Aorta (tissue), 5 donors: ENCODE data around the gene YTHDF1. TPM values are rescaled to one million over a fixed set of nuclear protein-coding genes. Genes with fewer than 3 reads are reported as not detected.

Experiments used
- ATAC-seq: fragments of 200-7000 bp; cut with Tn5 transposase; one replicate; pipeline ENCODE4 v1.9.1; 2022; ENCODE audit warnings: moderate library complexity; ENCODE audit not compliant: low FRiP score
- DNase-seq, 2 donors: peaks; one replicate each; pipeline ENCODE4 v3.0.0-alpha.2; 2020
- H3K27ac ChIP-seq, 2 donors: one replicate each; pipeline ENCODE4 v1.5.1; 2013; ENCODE audit warnings: low read length in 2 of 2, mild to moderate bottlenecking in 2 of 2, moderate library complexity in 2 of 2, control low read depth in 1 of 2, inconsistent platforms in 1 of 2, low read depth in 1 of 2
- H3K27me3 ChIP-seq, 2 donors: one replicate each; pipeline ENCODE4 v1.6.1; 2013; ENCODE audit warnings: control low read depth in 1 of 2, low read length in 1 of 2, mild to moderate bottlenecking in 1 of 2, moderate library complexity in 1 of 2; ENCODE audit not compliant: insufficient read depth in 2 of 2, control insufficient read depth in 1 of 2
- H3K36me3 ChIP-seq, 2 donors: one replicate each; pipeline ENCODE4 v1.6.1; 2013; ENCODE audit warnings: control low read depth in 1 of 2, low read length in 1 of 2, mild to moderate bottlenecking in 1 of 2; ENCODE audit not compliant: insufficient read depth in 2 of 2, control insufficient read depth in 1 of 2
- H3K4me1 ChIP-seq, 2 donors: one replicate each; pipeline ENCODE4 v1.6.1; 2013; ENCODE audit warnings: low read length in 2 of 2, control low read depth in 1 of 2, mild to moderate bottlenecking in 1 of 2, moderate library complexity in 1 of 2; ENCODE audit not compliant: insufficient read depth in 2 of 2, control insufficient read depth in 1 of 2
- H3K4me3 ChIP-seq, 2 donors: one replicate each; pipeline ENCODE4 v1.5.1; 2013; ENCODE audit warnings: low read length in 2 of 2, control low read depth in 1 of 2, mild to moderate bottlenecking in 1 of 2
- H3K9me3 ChIP-seq: one replicate; pipeline ENCODE4 v1.6.1; 2013; ENCODE audit warnings: mild to moderate bottlenecking, low read length; ENCODE audit not compliant: control insufficient read depth
- WGBS, 2 donors: extraction: QIAGEN DNeasy Blood & Tissue Kit; methylation state at CpG; one replicate each; pipeline ENCODE4 v1.1.7; 2013; 5-methylcytosine and 5-hydroxymethylcytosine counted together
- intact Hi-C, 2 donors: fragments of 100-400 bp; cut with DNase I; formaldehyde crosslinking; loops; one replicate each; pipeline versions ENCODE4 v1.14.2 to v1.15.0; 2022
- polyA plus RNA-seq, 2 donors: library from polyadenylated mRNA; stranded (reverse); fragments of 200-250 nt; gene quantifications; one replicate each; pipeline ENCODE4 v1.2.3, GENCODE V29; 2013
- total RNA-seq, 2 donors: library from RNA; stranded (reverse); fragmentation: NEBNext Ultra II Directional; extraction: Animal tissue kit (Norgen Biotek cat#: 25700); gene quantifications; one replicate each; pipeline ENCODE4 v1.2.1, GENCODE V29; 2021
- donor health status: healthy with polysubstance abuse.
- donor health status: Bipolar disorder and iron deficiency.
- donor health status: DM: no; HTN: no; CAD: no.
- donor health status: DM: no; HTN: no; CAD: no.
- donor health status: DM: yes; HTN: yes; CAD: no.

YTHDF1 gene
- total and polyA plus RNA-seq, 4 donors = 19.8 to 30.4 (median 24.7) TPM

DNA sequence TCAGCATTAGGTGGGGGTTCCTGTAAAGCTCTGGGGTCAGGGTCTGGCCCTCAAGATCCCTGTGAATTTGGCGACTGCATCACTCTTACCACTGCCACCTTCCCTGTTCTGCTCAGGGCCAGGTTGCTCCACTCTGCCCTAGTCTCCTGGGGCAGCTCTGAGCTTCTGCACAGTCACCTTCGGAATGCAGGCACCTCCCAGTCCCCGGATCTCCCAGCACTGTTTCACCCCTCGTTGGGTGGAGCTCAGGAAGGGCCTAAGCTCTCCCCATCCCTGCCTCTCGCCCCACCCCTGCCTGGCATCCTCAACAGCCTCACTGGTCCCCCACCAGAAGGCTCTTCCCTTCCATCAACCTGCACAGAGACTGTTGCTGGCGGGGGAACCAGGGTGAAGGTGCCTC, 46.2 kb downstream of the YTHDF1 start:
- WGBS, 2 donors = 39 to 46% methylated on average over 6 of the region's 6 CpGs
- DNase-seq (no peak), ATAC-seq (no peak)
- H3K9me3 ChIP-seq = no peaks in the 10 kb centered on the region
- no peaks in the 10 kb centered on the region for H3K4me1 ChIP-seq
- H3K27ac ChIP-seq = no peak overlapping the region
- no peaks in the 10 kb centered on the region for H3K27me3 ChIP-seq
- no peak overlapping the region for H3K4me3 ChIP-seq
- intact Hi-C loops = no loop called here
- H3K36me3 ChIP-seq = no peaks in the 10 kb centered on the region

DNA sequence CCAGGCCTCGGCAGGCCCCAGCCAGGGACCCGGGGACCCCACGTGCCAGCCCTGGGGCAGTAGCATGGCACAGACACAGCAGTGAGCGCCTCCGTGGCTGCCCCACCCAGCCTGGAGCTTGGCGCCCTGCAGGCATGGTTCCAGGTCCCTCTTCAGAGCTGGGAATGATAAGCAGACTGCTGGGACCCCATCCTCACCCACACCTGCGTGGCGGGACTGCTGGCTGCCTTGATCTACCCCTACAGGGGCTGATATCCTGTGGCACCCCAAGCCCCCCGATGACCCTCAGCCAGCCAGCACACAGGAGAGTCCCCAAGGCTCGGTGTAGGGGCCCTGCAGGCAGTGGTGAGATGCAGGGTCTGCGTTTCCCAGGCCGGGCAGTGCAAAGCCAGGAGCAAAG, 47.1 kb downstream of the YTHDF1 start:
- WGBS, 2 donors = 72 to 76% methylated on average over 12 of the region's 12 CpGs

DNA sequence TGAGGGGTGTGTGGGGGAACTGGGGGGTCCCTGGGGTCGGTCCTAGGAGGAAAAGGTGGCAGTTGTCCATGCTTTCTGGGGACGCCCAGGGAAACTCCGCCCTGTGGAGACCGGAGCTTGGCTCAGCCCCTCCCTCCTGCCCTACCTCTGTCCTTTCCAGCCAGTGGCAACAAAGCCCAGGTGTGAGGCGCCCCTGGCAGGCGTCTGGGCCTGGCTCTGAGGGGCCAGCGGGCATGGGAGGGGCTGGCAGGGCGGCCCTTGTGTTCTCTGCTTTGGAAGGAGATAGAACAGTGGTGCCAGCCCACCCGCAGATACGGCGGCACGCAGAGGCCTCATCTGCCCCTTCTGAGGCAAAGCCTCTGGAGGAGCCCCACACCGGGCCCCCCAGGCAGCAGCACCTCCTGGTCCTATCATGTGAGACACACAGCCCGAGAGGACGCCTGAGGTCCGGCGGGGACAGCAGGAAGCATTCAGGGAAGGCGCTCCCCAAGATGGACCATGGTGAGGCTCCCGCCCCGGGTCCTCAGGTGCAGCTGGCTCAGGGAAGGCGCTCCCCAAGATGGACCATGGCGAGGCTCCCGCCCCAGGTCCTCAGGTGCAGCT, 47.9 kb downstream of the YTHDF1 start:
- no peaks in the 10 kb centered on the region for H3K27me3 ChIP-seq
- no peaks in the 10 kb centered on the region for H3K36me3 ChIP-seq
- DNase-seq = no peak
- H3K27ac ChIP-seq = no peak overlapping the region
- H3K4me1 ChIP-seq = no peaks in the 10 kb centered on the region
- no peaks in the 10 kb centered on the region for H3K9me3 ChIP-seq
- intact Hi-C loops = no loop called here
- no peak overlapping the region for H3K4me3 ChIP-seq
- no peak for ATAC-seq
- 81% methylated on average over 22 to 23 of the region's 23 CpGs for WGBS, 2 donors

More for the DNA sequence above, 47.1 kb downstream of the YTHDF1 start:
- ATAC-seq = no peak
- no peaks in the 10 kb centered on the region for H3K4me1 ChIP-seq
- no peak for DNase-seq
- H3K9me3 ChIP-seq = no peaks in the 10 kb centered on the region
- no peaks in the 10 kb centered on the region for H3K36me3 ChIP-seq
- no peaks in the 10 kb centered on the region for H3K27me3 ChIP-seq
- intact Hi-C loops = no loop called here
- H3K4me3 ChIP-seq = no peak overlapping the region
- H3K27ac ChIP-seq = no peak overlapping the region

- WGBS, 2 donors = 59 to 64% methylated on average over 24 of the region's 24 CpGs
- no peak overlapping the region for H3K27ac ChIP-seq
- H3K4me1 ChIP-seq = no peaks in the 10 kb centered on the region
- H3K4me3 ChIP-seq = no peak overlapping the region
- ATAC-seq (no peak), DNase-seq (peak in 1 of 2 donors; percentile 20)
- no peaks in the 10 kb centered on the region for H3K27me3 ChIP-seq
- no peaks in the 10 kb centered on the region for H3K36me3 ChIP-seq
- intact Hi-C loops = no loop called here
- no peaks in the 10 kb centered on the region for H3K9me3 ChIP-seq
Measured at GRCh38 chr20:63167026-63167917, 48.7 kb downstream of the YTHDF1 start.

DNA sequence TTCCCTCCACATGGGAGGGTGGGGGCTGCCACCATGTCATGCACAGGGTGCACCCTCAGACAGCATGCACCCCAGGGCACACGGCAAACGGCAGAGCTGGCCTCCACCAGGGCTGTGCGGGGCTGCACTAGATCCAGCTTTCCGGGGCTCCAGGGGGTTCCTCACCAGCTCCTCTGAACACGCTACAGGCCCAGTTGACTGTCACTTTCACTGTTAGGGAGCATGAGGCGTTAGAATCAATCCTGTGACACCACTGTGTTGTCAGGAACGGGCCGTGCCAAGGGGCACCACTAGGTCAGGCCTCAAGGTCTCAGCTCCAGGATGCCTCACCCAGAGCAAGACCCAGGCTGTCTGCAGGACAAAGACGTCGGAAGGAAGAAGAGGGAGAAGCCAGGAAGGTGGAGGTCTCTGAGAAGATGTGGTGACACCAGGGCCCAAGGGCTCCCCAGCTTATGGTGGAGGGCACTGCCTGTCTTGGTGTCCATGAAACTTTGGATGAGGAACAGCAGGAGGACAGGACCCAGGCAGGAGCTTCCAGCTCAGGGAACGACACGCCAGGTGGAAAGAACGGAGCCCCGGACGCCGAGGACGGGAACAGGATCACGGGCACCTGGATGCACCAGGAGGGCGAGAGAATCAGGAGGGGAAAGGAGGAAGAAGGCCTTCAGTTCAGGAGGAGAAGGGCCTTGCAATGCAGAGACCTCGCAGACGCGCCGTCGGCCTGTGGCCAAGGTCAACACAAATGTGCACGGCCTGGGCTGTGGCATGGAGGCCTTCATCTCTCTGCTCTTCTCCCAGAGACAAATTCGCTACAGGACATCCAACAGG, 49.5 kb downstream of the YTHDF1 start:
- no peak for ATAC-seq
- DNase-seq = peak in 1 of 2 donors; percentile 65
- intact Hi-C loops = no loop called here
- Histone ChIP-seq H3K27me3 (no peaks in the 10 kb centered on the region), H3K27ac (no peak overlapping the region), H3K4me3 (no peak overlapping the region), H3K9me3 (no peaks in the 10 kb centered on the region), H3K36me3 (no peaks in the 10 kb centered on the region), H3K4me1 (no peaks in the 10 kb centered on the region)
- 86 to 87% methylated on average over 26 of the region's 26 CpGs for WGBS, 2 donors

DNA sequence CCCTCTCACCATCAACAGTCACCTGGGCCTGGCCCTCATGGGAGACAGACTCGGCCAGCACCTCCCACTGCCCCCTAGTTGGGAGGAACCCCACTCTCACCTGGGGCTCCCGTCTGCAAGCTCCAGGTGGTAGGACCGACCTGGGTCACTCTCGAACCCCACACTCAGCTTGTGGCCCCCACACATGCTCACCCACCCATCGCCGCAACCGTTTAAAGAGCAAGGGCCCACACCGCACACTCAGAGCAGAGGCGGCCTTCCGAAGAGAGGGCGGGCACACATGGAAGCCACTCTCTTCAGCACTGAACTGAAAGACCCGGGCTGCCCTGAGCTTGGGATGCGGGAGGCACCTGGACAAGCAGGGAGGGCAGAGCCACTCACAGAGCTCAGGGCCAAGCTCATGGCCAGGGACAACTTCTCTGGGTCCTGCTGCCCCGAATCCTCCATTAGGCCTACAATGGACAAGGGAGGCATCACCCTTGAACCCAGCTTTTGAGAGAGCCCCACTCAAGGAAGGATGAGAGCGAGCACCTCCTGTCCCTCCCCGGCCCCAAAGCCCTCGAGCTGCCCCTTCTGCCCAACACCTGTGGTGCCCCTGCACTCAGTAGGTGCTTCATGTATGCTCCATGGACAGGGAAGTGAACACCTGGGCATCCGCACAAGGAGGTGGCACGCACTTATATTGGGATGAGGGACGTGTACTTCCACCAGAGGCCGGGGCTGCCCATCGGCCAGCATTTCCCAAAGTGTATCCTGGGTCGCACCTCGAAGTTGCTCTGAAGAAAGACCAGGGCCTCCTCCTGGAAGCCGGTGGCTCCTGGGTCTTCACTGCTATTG, 50.4 kb downstream of the YTHDF1 start:
- H3K4me1 ChIP-seq = no peaks in the 10 kb centered on the region
- 90 to 91% methylated on average over 25 of the region's 25 CpGs for WGBS, 2 donors
- no peaks in the 10 kb centered on the region for H3K27me3 ChIP-seq
- H3K4me3 ChIP-seq = no peak overlapping the region
- no peak overlapping the region for H3K27ac ChIP-seq
- H3K36me3 ChIP-seq = no peaks in the 10 kb centered on the region
- DNase-seq (peak; percentile 26 to 41), ATAC-seq (no peak)
- no peaks in the 10 kb centered on the region for H3K9me3 ChIP-seq
- intact Hi-C loops = no loop called here

DNA sequence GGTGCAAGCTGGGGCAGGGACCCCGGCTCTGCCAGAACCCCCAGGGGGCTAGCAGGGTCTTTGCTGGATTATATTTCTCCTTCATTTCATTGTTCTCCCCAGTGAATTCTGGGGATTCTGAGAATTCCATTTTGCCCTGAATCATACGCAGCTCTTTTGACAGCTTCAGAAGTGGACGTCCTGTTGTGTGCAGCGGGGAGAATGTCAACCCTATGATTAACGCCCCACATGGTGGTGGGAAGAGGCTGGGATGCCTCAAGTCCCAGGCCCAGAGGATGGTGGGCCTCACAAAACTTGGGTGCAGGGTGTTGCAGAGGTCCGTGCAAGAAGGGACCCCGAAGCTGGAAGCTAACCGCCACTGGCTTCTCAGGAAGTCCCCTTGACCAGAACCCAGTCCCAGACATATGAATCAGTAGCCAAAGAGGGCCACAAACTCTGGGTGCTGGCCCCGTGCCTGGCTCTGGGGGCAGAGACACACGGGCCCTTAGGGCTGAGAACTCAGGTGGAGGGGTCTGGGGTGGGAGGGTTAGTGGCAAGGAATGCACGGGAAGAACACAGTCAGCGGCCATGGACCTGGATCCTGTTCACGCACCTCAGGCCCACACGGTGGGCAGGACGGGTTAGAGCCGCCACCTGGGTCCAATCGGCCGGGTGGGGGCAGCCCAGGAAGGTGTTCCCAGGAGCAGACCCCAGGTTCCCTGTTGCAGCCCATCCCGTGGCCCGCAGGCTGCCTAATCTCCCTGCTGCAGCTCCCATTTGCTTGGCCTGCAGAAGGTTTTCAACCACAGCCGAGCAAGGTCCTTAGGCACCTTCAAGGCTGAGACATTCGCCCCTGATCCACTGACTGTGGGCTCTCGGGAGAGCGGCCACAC, 51.2 kb downstream of the YTHDF1 start:
- no peaks in the 10 kb centered on the region for H3K9me3 ChIP-seq
- H3K27ac ChIP-seq = no peak overlapping the region
- no peak overlapping the region for H3K4me3 ChIP-seq
- 68 to 71% methylated on average over 24 of the region's 24 CpGs for WGBS, 2 donors
- no peaks in the 10 kb centered on the region for H3K27me3 ChIP-seq
- ATAC-seq = no peak
- intact Hi-C loops = no loop called here
- DNase-seq = peak; percentile 27 to 63
- no peaks in the 10 kb centered on the region for H3K4me1 ChIP-seq
- no peaks in the 10 kb centered on the region for H3K36me3 ChIP-seq
